ENCODE data around the gene USP20.

DNA sequence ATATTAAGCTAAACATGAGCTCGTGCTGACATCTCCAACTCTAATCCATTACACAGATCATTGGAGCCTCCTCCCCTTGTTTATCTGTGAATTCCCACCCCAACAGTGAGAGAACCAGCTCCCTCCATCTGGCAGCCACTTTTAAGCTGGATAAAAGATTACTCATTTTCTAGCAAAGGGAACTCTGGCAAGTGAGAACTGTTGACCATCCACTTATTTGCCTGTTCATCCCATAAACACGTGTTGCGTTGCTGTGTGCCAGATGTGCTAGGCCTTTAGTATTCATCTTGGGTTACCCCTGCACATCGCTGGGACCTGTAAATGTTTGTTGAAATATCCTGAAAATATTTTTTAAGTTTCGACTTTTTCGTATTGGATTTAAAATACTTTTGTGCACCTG is 8.9 kb upstream of the USP20 start:
- no peak for TF ChIP-seq CTCF (IDR thresholded peaks at IDR 0.05; ENCODE audit: insufficient read depth, low read length, poor library complexity, severe bottlenecking)
- TF ChIP-seq EZH2phosphoT487 (conservative IDR thresholded peaks at IDR 0.05; ENCODE audit: low read length): no peak

Data from SU-DHL-6 (cell line).